Trophoblast cell (in vitro differentiated cells and primary cell): Measurements from ENCODE around the gene CAPRIN2.

Experiments
- DNase-seq, 2 donors: peaks; one replicate each; pipeline ENCODE4 v3.0.0-alpha.2; 2016
- H2AFZ ChIP-seq: 2 replicates; pipeline ENCODE4 v1.6.1; 2013; ENCODE audit warnings: low read length, moderate library complexity, mild to moderate bottlenecking; ENCODE audit not compliant: insufficient read depth, poor library complexity
- H2AK5ac ChIP-seq: 2 replicates; pipeline ENCODE4 v1.6.1; 2013; ENCODE audit warnings: mild to moderate bottlenecking, low read length
- H2BK120ac ChIP-seq: 2 replicates; pipeline ENCODE4 v1.6.1; 2013; ENCODE audit warnings: low read length, mild to moderate bottlenecking, moderate library complexity; ENCODE audit not compliant: insufficient read depth, poor library complexity
- H2BK12ac ChIP-seq: 2 replicates; pipeline ENCODE4 v1.6.1; 2013; ENCODE audit warnings: mild to moderate bottlenecking, low read length, moderate library complexity
- H2BK5ac ChIP-seq: 2 replicates; pipeline ENCODE4 v1.6.1; 2013; ENCODE audit warnings: low read length, low read depth, moderate library complexity, mild to moderate bottlenecking; ENCODE audit not compliant: poor library complexity
- H3K14ac ChIP-seq: 2 replicates; pipeline ENCODE4 v1.6.1; 2013; ENCODE audit warnings: mild to moderate bottlenecking, low read length
- H3K18ac ChIP-seq: 2 replicates; pipeline ENCODE4 v1.6.1; 2013; ENCODE audit warnings: mild to moderate bottlenecking, low read length
- H3K23ac ChIP-seq: 2 replicates; pipeline ENCODE4 v1.6.1; 2013; ENCODE audit warnings: low read length
- H3K27ac ChIP-seq: 2 replicates; pipeline ENCODE4 v1.5.1; 2013; ENCODE audit warnings: low read depth, mild to moderate bottlenecking, inconsistent platforms, low read length, moderate library complexity
- H3K27me3 ChIP-seq: 2 replicates; pipeline ENCODE4 v1.6.1; 2013; ENCODE audit warnings: inconsistent platforms, mild to moderate bottlenecking, low read length, moderate library complexity; ENCODE audit not compliant: insufficient read depth
- H3K36me3 ChIP-seq, 2 experiments: 1 replicate in 1 of 2; 2 replicates in 1 of 2; pipeline ENCODE4 v1.6.1; 2013; ENCODE audit warnings: low read length in 2 of 2, mild to moderate bottlenecking in 2 of 2, moderate library complexity in 1 of 2; ENCODE audit not compliant: insufficient read depth in 2 of 2, control insufficient read depth in 1 of 2
- H3K4ac ChIP-seq: 2 replicates; pipeline ENCODE4 v1.6.1; 2013; ENCODE audit warnings: low read depth, mild to moderate bottlenecking, low read length, moderate library complexity
- H3K4me1 ChIP-seq, 2 experiments: 1 replicate in 1 of 2; 2 replicates in 1 of 2; pipeline ENCODE4 v1.6.1; 2013; ENCODE audit warnings: low read length in 2 of 2, mild to moderate bottlenecking in 2 of 2, moderate library complexity in 1 of 2; ENCODE audit not compliant: insufficient read depth in 2 of 2, control insufficient read depth in 1 of 2
- H3K4me2 ChIP-seq: 2 replicates; pipeline ENCODE4 v1.6.1; 2013; ENCODE audit warnings: inconsistent platforms, mild to moderate bottlenecking, low read length, moderate library complexity
- H3K4me3 ChIP-seq: 2 replicates; pipeline ENCODE4 v1.5.1; 2013; ENCODE audit warnings: mild to moderate bottlenecking, low read depth, low read length, inconsistent platforms
- H3K79me1 ChIP-seq: one replicate; pipeline ENCODE4 v1.6.1; 2013; ENCODE audit warnings: low read length
- H3K79me2 ChIP-seq: 2 replicates; pipeline ENCODE4 v1.6.1; 2013; ENCODE audit warnings: low read length, mild to moderate bottlenecking; ENCODE audit not compliant: control insufficient read depth, insufficient read depth, poor library complexity
- H3K9ac ChIP-seq: 2 replicates; pipeline ENCODE4 v1.6.1; 2013; ENCODE audit warnings: mild to moderate bottlenecking, low read length
- H3K9me3 ChIP-seq: 2 replicates; pipeline ENCODE4 v1.6.1; 2013; ENCODE audit warnings: low read depth, mild to moderate bottlenecking, control low read depth, inconsistent platforms, low read length; ENCODE audit not compliant: insufficient read depth
- H4K12ac ChIP-seq: 2 replicates; pipeline ENCODE4 v1.6.1; 2013; ENCODE audit warnings: low read depth, mild to moderate bottlenecking, low read length, moderate library complexity
- H4K8ac ChIP-seq: 2 replicates; pipeline ENCODE4 v1.6.1; 2013; ENCODE audit warnings: low read depth, mild to moderate bottlenecking, low read length, moderate library complexity
- H4K91ac ChIP-seq: one replicate; pipeline ENCODE4 v1.6.1; 2013; ENCODE audit warnings: low read depth, mild to moderate bottlenecking, low read length, moderate library complexity
- WGBS: extraction: QIAGEN DNeasy Blood & Tissue Kit; methylation state at CpG from one replicate; pipeline ENCODE4 v1.1.7; 2013; ENCODE audit warnings: missing lambda C conversion rate; ENCODE audit not compliant: insufficient read length, insufficient coverage; ENCODE audit errors: extremely low coverage; 5-methylcytosine and 5-hydroxymethylcytosine counted together

Gene CAPRIN2

GRCh38 chr12:30696943-30697342, 57.8 kb downstream of the CAPRIN2 start:
- Histone ChIP-seq H3K9me3 (no peaks in the 10 kb centered on the region), H4K8ac (no peak overlapping the region), H3K18ac (no peak overlapping the region), H3K79me2 (peaks cover 5% of the 10 kb centered on the region), H2AK5ac (no peak overlapping the region), H4K12ac (no peak overlapping the region), H3K9ac (no peak overlapping the region), H2BK120ac (no peak overlapping the region), H3K79me1 (peaks cover 8% of the 10 kb centered on the region), H3K4me2 (no peak overlapping the region), H4K91ac (no peak overlapping the region), H3K27me3 (no peaks in the 10 kb centered on the region), H3K4ac (no peak overlapping the region), H3K27ac (no peak overlapping the region), H3K23ac (no peak overlapping the region), H3K36me3 (no peaks in the 10 kb centered on the region), H2AFZ (no peak overlapping the region), H3K4me1 (peaks cover 4 to 5% of the 10 kb centered on the region in 2 experiments), H3K4me3 (no peak overlapping the region), H2BK12ac (no peak overlapping the region), H3K14ac (no peak overlapping the region), H2BK5ac (no peak overlapping the region)
- DNase-seq: no peak
- no CpG with 5 or more reads among the region's 7 CpGs for WGBS

- no peak overlapping the region for H4K91ac ChIP-seq
- peak overlapping the region; percentile 40 for H4K12ac ChIP-seq
- no peak for DNase-seq
- no peak overlapping the region for H3K18ac ChIP-seq
- H3K4me3 ChIP-seq: no peak overlapping the region
- no peak overlapping the region for H2BK12ac ChIP-seq
- H2AFZ ChIP-seq: peak overlapping the region; percentile 59
- no peak overlapping the region for H3K4me2 ChIP-seq
- peaks cover 8% of the 10 kb centered on the region for H3K79me1 ChIP-seq
- H3K14ac ChIP-seq: no peak overlapping the region
- no peaks in the 10 kb centered on the region for H3K9me3 ChIP-seq
- H3K79me2 ChIP-seq: peaks cover 5% of the 10 kb centered on the region
- H3K27ac ChIP-seq: no peak overlapping the region
- H3K4me1 ChIP-seq: peaks cover 4 to 5% of the 10 kb centered on the region in 2 experiments
- H3K36me3 ChIP-seq: no peaks in the 10 kb centered on the region
- H3K9ac ChIP-seq: no peak overlapping the region
- no CpG with 5 or more reads among the region's 14 CpGs for WGBS
- peak overlapping the region; percentile 9 for H2AK5ac ChIP-seq
- no peak overlapping the region for H2BK5ac ChIP-seq
- H2BK120ac ChIP-seq: no peak overlapping the region
- peak overlapping the region; percentile 70 for H4K8ac ChIP-seq
- H3K23ac ChIP-seq: no peak overlapping the region
- no peaks in the 10 kb centered on the region for H3K27me3 ChIP-seq
- no peak overlapping the region for H3K4ac ChIP-seq
Measured at GRCh38 chr12:30696486-30696885, 58.3 kb downstream of the CAPRIN2 start.

GRCh38 chr12:30696103-30696408, 58.7 kb downstream of the CAPRIN2 start:
- H3K14ac ChIP-seq: peak overlapping the region; percentile 5
- no peak overlapping the region for H3K27ac ChIP-seq
- H2BK12ac ChIP-seq: no peak overlapping the region
- no peak overlapping the region for H3K9ac ChIP-seq
- no peaks in the 10 kb centered on the region for H3K36me3 ChIP-seq
- no peaks in the 10 kb centered on the region for H3K9me3 ChIP-seq
- H3K4me1 ChIP-seq: peaks cover 4 to 8% of the 10 kb centered on the region in 2 experiments
- H2BK5ac ChIP-seq: no peak overlapping the region
- peaks cover 8% of the 10 kb centered on the region for H3K79me1 ChIP-seq
- H4K8ac ChIP-seq: peak overlapping the region; percentile 47
- H3K18ac ChIP-seq: no peak overlapping the region
- H4K12ac ChIP-seq: no peak overlapping the region
- WGBS: no CpG with 5 or more reads among the region's 6 CpGs
- peak overlapping the region; percentile 60 for H3K4me3 ChIP-seq
- no peaks in the 10 kb centered on the region for H3K27me3 ChIP-seq
- peak overlapping the region; percentile 87 for H3K4me2 ChIP-seq
- no peak overlapping the region for H3K23ac ChIP-seq
- H2AK5ac ChIP-seq: no peak overlapping the region
- H4K91ac ChIP-seq: peak overlapping the region; percentile 20
- peaks cover 5% of the 10 kb centered on the region for H3K79me2 ChIP-seq
- no peak overlapping the region for H3K4ac ChIP-seq
- no peak for DNase-seq
- peak overlapping the region; percentile 41 for H2AFZ ChIP-seq
- no peak overlapping the region for H2BK120ac ChIP-seq

GRCh38 chr12:30695199-30696102, 59.3 kb downstream of the CAPRIN2 start, which contains the start of gene IPO8:
Gene IPO8, minus strand, starts transcription at chr12:30695869. Its CDS starts 222 bp downstream, at chr12:30695647.
- H2BK120ac ChIP-seq: peak within 1 kb of the TSS; percentile 75
- no peaks in the 10 kb centered on the region for H3K27me3 ChIP-seq
- H3K79me2 ChIP-seq: peaks cover 5% of the 10 kb centered on the region
- peak within 1 kb of the TSS; percentile 84 for H3K14ac ChIP-seq
- peaks cover 4 to 8% of the 10 kb centered on the region in 2 experiments for H3K4me1 ChIP-seq
- H2AFZ ChIP-seq: peak within 1 kb of the TSS; percentile 90
- H3K4ac ChIP-seq: peak within 1 kb of the TSS; percentile 75
- peak within 1 kb of the TSS; percentile 30 for H3K27ac ChIP-seq
- peaks cover 8% of the 10 kb centered on the region for H3K79me1 ChIP-seq
- peak within 1 kb of the TSS; percentile 87 for H3K4me2 ChIP-seq
- H3K9me3 ChIP-seq: no peaks in the 10 kb centered on the region
- DNase-seq: peak; percentile 84 to 91
- no CpG with 5 or more reads among the region's 71 CpGs for WGBS
- H3K4me3 ChIP-seq: peak within 1 kb of the TSS; percentile 89
- H3K18ac ChIP-seq: peak within 1 kb of the TSS; percentile 88
- peak within 1 kb of the TSS; percentile 70 for H4K8ac ChIP-seq
- H2AK5ac ChIP-seq: peak within 1 kb of the TSS; percentile 9
- H3K23ac ChIP-seq: no peak within 1 kb of the TSS
- H2BK12ac ChIP-seq: peak within 1 kb of the TSS; percentile 12
- no peaks in the 10 kb centered on the region for H3K36me3 ChIP-seq
- H3K9ac ChIP-seq: peak within 1 kb of the TSS; percentile 75
- peak within 1 kb of the TSS; percentile 80 for H2BK5ac ChIP-seq
- peak within 1 kb of the TSS; percentile 79 for H4K12ac ChIP-seq
- peak within 1 kb of the TSS; percentile 77 for H4K91ac ChIP-seq
